ENCODE results near the gene TNNI3.
"Not testable (repeated sequence)": the region's sequence is repeated elsewhere in the genome, so short reads cannot be mapped to it uniquely, and the experiment has no call there.

TNNI3 gene

GRCh38 chr19:55172741-55173140, 15.2 kb upstream of the TNNI3 start:
- DNase-seq = no peak

DNA sequence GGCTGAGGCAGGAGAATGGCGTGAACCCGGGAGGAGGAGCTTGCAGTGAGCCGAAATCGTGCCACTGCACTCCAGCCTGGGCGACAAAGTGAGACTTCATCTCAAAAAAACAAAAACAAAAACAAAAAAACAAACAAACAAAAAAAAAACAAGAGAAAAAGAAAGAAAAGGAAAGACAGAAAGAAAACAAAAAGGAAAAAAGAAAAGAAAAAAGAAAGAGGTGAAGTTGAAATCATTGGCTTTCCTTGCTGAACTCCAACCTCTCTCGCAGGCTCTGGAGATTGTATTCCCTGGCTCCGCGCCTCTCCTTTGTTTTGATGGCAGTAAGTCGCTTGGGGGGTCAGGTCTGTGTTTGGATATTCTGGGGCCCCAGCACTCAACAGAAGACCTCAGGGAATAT, 14.8 kb upstream of the TNNI3 start:
- not testable (repeated sequence) for DNase-seq

DNA sequence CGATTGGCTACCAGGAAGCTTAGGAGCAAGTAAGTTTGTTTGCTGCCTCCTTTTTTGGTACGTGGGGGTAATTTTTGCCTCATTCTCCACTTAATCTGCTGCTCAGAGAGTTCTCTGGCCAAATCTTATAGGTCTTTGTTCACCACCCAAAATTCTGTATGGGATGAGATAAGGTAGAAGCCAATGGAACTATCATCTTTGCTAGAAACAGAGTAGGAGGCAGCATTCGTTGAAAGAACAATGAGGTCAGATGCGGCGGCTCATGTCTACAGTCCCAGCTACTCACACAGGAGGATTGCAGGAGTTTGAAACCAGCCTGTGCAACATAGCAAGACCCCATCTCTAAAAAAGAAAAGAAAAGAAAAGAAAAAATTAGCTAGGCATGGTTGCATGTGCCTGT, 13.9 kb upstream of the TNNI3 start:
- no peak for DNase-seq

DNA sequence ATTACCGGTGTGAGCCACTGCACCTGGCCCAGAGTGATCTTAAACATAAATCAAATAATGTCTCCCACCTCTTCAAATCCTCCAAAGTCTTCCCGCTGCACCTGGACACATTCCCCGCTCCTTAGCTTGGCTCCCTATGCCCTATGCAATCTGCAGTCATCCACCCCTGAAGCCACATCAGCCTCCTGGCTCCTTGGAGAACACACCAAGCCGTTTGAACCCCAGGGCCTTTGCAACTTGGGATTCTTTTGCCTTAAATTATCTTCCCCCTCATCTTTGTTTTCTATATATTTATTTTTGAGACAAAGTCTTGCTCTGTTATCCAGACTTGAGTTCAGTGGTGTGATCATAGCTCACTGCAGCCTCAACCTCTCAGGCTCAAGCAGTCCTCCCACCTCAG, 11.6 kb upstream of the TNNI3 start:
- no peak for DNase-seq

- peak; percentile 90 for DNase-seq
These were observed 9.2 kb upstream of the TNNI3 start, which contains the start of gene DNAAF3 for GRCh38 chr19:55166530-55167268. Gene DNAAF3, minus strand, starts transcription at chr19:55166613. Its CDS starts 200 bp downstream, at chr19:55166413.

GRCh38 chr19:55165952-55166529, 8.5 kb upstream of the TNNI3 start:
- DNase-seq = peak; percentile 62

GRCh38 chr19:55161571-55162322, 4.2 kb upstream of the TNNI3 start:
- no peak for DNase-seq

GRCh38 chr19:55160986-55161365, 3.4 kb upstream of the TNNI3 start:
- DNase-seq = no peak

DNA sequence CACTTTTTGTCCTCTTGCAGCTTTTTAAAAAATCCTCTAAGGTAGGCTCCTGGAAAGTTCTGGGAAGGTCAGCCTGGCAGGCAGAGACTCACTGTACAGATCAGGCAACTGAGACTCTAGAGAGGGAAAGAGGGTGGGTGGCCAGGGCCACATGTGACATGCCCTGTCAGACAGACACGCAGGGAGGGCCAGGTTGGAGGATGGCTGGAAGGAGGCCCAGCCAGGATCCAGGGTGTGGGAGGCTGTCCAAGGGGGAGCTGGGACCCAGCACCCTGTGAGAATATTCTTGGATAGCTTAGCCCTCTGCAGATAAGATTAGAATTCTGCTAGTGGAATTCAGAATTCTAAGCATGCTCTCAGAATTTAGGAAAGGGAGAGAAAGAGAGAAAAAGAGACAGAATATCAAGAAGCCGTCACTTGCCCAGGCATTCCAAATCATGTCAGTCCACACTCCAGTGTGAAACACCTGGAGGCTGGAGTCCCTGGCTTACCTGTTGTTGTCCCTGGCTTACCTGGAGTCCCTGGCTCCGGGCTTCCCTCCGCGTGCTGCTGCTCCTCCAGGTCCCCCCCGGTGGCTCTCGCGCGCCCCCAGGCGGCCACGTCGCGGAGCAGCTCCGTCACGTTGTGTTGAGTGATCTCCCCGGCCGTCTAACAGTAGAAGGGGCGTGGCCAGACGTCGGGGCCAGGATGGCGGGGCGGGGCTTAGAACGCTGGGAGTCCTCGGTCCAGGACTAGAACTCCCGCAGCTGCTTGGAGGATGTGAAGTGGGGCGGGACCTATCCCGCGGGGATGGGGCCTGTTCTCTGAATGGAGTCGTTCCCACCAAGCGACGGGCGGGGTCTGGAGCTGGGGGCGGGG, 2.8 kb upstream of the TNNI3 start:
- peak; percentile 77 for DNase-seq

- DNase-seq = no peak
These were observed 1.6 kb upstream of the TNNI3 start for GRCh38 chr19:55158848-55159749.

DNA sequence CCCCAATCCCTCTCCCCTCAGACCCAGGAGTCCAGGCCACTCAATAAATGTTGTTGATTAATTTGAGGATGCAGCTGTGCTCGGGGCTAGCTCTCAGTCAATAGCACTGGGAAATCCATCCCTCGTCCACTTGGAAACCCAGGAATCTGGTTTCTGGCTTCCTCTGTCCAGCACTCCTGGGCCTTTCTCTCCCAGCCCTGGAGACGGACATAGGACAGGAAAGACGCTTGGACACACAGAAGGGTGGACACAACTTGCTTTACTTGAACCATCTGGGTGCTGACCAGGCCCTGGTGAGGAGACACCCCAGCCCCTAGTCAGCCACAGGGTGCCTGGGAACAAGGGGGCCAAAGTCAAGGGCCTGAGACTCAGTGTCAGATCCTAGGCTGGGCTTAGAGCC, 891 bp upstream of the TNNI3 start:
- DNase-seq = no peak

DNA sequence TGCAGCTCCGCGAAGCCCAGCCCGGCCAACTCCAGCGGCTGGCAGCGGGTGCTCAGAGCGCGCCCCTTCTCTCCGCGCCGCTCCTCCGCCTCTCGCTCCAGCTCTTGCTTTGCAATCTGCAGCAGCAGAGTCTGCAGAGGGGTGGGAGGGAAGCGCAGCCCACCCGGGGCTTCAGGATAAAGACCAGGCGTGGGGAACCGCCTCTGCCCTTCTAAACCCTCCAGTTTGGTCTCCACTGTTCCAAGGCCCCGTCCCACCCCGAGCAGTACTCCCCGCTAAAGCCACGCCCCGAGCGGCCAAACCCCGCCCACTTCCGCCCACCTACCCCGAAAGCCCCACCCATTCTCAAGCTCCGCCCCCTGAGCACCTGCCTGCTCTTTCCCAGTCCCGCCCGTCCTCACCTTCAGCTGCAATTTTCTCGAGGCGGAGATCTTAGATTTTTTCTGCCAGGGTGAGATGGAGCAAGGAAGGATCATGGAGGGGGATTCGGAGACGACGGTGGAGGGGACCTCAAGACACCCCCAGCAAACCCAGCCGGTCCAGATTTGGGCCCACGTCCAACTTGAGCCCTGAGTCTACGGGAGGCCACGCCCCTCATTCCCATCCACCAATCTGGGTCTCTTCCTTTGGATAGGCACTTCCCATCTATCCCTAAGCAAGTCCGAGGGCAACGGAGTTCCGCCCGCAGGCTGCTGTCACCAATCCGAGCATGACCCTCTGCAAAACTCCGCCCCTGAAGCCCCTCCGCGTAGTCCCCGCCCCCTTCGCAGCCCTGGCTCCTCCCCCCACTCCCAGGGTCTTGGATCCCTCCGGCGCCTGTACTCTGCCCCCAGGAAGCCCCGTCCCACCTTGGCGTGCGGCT, 1.1 kb downstream of the TNNI3 start:
- no peak for DNase-seq

GRCh38 chr19:55155784-55156183, 1.7 kb downstream of the TNNI3 start:
- not testable (repeated sequence) for DNase-seq

DNA sequence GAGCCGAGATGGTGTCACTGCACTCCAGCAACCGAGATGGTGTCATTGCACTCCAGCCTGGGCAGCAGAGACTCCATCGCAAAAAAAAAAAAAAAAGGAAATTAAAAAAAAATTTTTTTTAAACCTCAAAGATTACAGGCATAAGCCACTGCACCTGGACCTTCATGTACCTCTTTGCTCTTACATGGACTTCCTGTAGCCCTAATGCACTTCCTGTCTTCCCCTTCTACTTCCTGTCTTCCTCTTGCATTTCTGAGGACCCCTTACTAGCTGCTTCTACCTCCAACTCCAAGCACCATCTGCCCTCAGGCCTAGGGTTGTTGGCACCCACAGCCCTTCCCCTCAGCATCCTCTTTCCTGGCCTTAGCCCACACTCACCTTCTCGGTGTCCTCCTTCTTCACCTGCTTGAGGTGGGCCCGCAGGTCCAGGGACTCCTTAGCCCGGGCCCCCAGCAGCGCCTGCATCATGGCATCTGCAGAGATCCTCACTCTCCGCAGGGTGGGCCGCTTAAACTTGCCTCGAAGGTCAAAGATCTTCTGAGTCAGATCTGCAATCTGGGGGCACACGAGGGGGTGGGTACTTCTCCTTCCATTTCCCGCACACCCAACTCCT, 3.8 kb downstream of the TNNI3 start:
- no peak for DNase-seq

GRCh38 chr19:55152017-55152416, 5.5 kb downstream of the TNNI3 start:
- no peak for DNase-seq

DNA sequence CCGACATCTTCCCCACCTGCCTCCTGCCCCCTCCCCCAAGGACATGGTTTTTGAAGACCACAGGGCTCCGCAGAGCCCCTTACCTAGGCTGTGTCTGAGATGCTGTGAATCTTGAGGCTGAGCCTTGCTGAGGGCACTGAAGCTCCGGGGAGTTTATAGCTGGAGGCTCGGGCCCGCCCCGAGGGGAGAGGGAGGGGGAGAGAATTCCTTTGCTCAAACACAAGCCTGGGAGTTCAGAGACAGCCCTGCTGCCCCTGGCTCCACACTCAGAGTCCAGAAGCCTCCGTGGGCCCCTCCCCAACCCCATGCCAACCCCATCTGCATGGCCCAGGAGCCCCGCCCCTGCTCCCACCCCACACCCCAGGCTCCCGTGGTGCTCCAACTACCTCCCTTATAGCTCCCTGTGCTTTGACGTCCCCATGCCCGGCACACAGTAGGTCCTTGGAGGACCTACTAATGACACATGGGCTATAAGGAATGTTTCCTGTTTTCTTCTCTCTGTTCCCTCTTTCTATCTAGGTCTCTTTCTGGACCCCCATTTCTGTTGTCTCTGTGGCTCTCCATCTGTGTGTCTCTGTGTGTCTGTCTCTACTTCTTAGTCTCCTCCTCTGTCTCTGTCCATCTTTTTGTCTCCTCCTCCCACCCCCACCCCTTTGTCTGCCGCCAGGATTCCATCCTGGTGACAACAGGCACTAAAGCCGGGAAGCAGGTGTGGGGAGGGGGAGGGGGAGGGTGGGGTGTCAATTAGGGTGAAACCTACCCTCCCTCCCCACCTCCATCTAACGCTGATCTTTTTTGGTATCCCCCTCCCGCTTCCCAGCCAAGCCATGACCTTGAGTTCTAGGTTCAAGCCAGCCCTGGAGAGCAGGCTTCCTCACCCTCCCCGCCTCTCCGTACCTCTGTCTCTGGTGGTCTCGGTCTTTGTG, 8.2 kb downstream of the TNNI3 start, which contains the start of gene TNNT1:
TSS of gene TNNT1 (minus strand) at position 129 of the 926 bp plus-strand sequence. CDS start 2,049 bp downstream, outside the sequence.
- DNase-seq = no peak

DNA sequence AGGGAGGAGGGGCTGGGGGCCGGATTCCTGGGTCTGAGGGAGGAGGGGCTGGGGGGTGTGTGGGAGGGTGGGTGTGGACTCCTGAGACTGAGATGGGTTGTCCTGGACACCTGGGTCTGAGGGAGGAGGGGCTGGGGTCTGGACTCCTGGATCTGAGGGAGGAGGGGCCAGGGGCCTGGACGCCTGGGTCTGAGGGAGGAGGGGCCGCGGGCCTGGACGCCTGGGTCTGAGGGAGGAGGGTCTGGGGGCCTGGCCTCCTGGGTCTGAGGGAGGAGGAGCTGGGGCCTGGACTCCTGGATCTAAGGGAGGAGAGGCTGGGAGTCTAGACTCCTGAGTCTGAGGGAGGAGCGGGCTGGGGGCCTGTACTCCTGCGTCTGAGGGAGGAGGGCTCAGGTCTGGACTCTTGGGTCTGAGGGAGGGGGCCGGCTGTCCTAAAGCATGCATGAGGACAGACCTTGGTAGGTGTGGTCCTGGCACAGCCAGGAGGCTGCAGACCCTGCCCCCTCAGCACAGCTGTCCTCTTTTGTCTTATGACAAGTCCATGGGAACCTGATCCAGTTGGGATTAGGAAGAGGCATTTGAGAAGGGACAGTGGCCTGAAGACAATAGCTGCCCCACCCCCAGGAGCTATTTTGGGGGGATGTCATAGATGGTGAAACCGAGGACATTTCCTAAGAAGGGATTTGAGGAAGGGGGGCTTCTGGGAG, 9.8 kb downstream of the TNNI3 start:
- DNase-seq = no peak

GRCh38 chr19:55146705-55147273, 10.7 kb downstream of the TNNI3 start:
- DNase-seq = no peak

Measured in right forelimb (tissue), 1 donor.